Thyroid gland (tissue), 4 donors: ENCODE results near the gene TTLL5.

ENCODE experiments used
- CTCF ChIP-seq, 6 experiments: fragments of 200-600 bp in 3 of 6; fragments of 450-650 bp in 3 of 6; sonication (generic) in 3 of 6; IDR thresholded peaks; one replicate each; pipeline ENCODE4 v1.5.1; 2016 to 2019; ENCODE audit warnings: antibody characterized with exemption in 6 of 6, mild to moderate bottlenecking in 2 of 6, inconsistent platforms in 1 of 6, moderate library complexity in 1 of 6
- POLR2A ChIP-seq, 2 donors: fragments of 450-650 bp; IDR thresholded peaks; one replicate each; pipeline ENCODE4 v1.6.1; 2017; ENCODE audit warnings: antibody characterized with exemption in 2 of 2, mild to moderate bottlenecking in 2 of 2, moderate library complexity in 1 of 2

DNA sequence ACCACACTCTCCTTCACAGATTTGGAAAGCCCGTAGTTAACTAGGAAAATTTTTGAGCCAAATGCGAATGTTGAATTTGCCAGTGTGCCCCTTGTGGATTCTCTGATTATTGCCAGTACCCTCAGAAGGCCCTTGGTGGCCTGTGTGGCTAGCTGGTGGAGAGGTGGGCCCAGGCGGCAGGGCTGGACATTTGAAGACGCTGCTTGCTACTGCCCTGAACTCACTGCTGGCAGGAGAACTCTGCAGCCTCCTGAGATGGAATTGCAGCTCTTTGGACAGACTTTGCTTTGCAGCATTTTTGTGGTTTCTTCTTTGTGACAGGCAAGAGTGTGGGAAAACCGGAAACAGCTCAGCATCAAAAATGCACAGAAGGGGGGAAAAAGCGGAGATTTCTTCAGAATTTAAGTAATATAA, 223.2 kb downstream of the TTLL5 start:
- TF ChIP-seq POLR2A (IDR thresholded peaks at IDR 0.05) (no peak), CTCF (IDR thresholded peaks at IDR 0.05) (no peak)
